Neuronal stem cell (in vitro differentiated cells): ENCODE measurements around the gene MTMR3.
A peak's percentile ranks its signal among the peaks of the same experiment; 100 is the strongest.

Experiments used
- DNase-seq: peaks from one replicate; pipeline ENCODE4 v3.0.0-alpha.2; 2013; ENCODE audit warnings: low spot score
- H2AFZ ChIP-seq: one replicate; pipeline ENCODE4 v1.6.1; 2013; ENCODE audit warnings: mild to moderate bottlenecking, low read length, inconsistent platforms
- H2AK5ac ChIP-seq: 2 replicates; pipeline ENCODE4 v1.6.1; 2013; ENCODE audit warnings: low read depth, mild to moderate bottlenecking, inconsistent platforms, low read length, moderate library complexity, mixed read lengths
- H2BK120ac ChIP-seq: 2 replicates; pipeline ENCODE4 v1.6.1; 2013; ENCODE audit warnings: low read depth, mild to moderate bottlenecking, inconsistent platforms, low read length, moderate library complexity, mixed read lengths
- H2BK12ac ChIP-seq: one replicate; pipeline ENCODE4 v1.6.1; 2013; ENCODE audit warnings: low read length, inconsistent platforms
- H2BK15ac ChIP-seq: 2 replicates; pipeline ENCODE4 v1.6.1; 2013; ENCODE audit warnings: mild to moderate bottlenecking, low read length, inconsistent platforms, mixed read lengths
- H2BK5ac ChIP-seq: one replicate; pipeline ENCODE4 v1.6.1; 2013; ENCODE audit warnings: inconsistent platforms, mild to moderate bottlenecking, low read length, moderate library complexity
- H3K14ac ChIP-seq: one replicate; pipeline ENCODE4 v1.6.1; 2013; ENCODE audit warnings: low read length, inconsistent platforms
- H3K18ac ChIP-seq: 2 replicates; pipeline ENCODE4 v1.6.1; 2013; ENCODE audit warnings: low read length, inconsistent platforms
- H3K23ac ChIP-seq: 2 replicates; pipeline ENCODE4 v1.6.1; 2013; ENCODE audit warnings: low read depth, mild to moderate bottlenecking, mixed read lengths, low read length, inconsistent platforms; ENCODE audit not compliant: poor library complexity
- H3K27ac ChIP-seq: replicated peaks from 3 replicates; pipeline ENCODE4 v1.5.1; 2013; ENCODE audit warnings: low read length, inconsistent platforms
- H3K27me3 ChIP-seq, 3 experiments: 2 replicates each; pipeline ENCODE4 v1.6.1; 2013; ENCODE audit warnings: low read length in 3 of 3, mild to moderate bottlenecking in 2 of 3, inconsistent platforms in 1 of 3, low read depth in 1 of 3, mixed read lengths in 1 of 3, moderate library complexity in 1 of 3; ENCODE audit not compliant: control insufficient read depth in 3 of 3, insufficient read depth in 3 of 3
- H3K36me3 ChIP-seq, 2 donors: replicated peaks in 1 of 2; 2 replicates each; pipeline ENCODE4 v1.6.1; 2013; ENCODE audit warnings: low read length in 2 of 2; ENCODE audit not compliant: control insufficient read depth in 2 of 2, insufficient read depth in 2 of 2
- H3K4ac ChIP-seq: 2 replicates; pipeline ENCODE4 v1.6.1; 2013; ENCODE audit warnings: inconsistent platforms, mild to moderate bottlenecking, low read length, moderate library complexity
- H3K4me1 ChIP-seq, 2 donors: 1 replicate in 1 of 2; 2 replicates in 1 of 2; pipeline ENCODE4 v1.6.1; 2013; ENCODE audit warnings: low read length in 2 of 2, low read depth in 1 of 2; ENCODE audit not compliant: control insufficient read depth in 2 of 2, insufficient read depth in 1 of 2
- H3K4me2 ChIP-seq: one replicate; pipeline ENCODE4 v1.6.1; 2013; ENCODE audit warnings: mild to moderate bottlenecking, low read length, inconsistent platforms; ENCODE audit not compliant: insufficient read depth, poor library complexity, severe bottlenecking
- H3K4me3 ChIP-seq, 2 donors: 2 replicates each; pipeline ENCODE4 v1.5.1; 2013; ENCODE audit warnings: low read length in 2 of 2, mild to moderate bottlenecking in 2 of 2, inconsistent platforms in 1 of 2, moderate library complexity in 1 of 2
- H3K79me1 ChIP-seq: one replicate; pipeline ENCODE4 v1.6.1; 2013; ENCODE audit warnings: low read depth, mild to moderate bottlenecking, inconsistent platforms, low read length, moderate library complexity
- H3K9ac ChIP-seq: one replicate; pipeline ENCODE4 v1.6.1; 2013; ENCODE audit warnings: mild to moderate bottlenecking, low read depth, low read length, inconsistent platforms; ENCODE audit not compliant: poor library complexity
- H3K9me3 ChIP-seq, 2 donors: replicated peaks in 1 of 2; 2 replicates each; pipeline versions ENCODE3 to v1.6.1; 2013; ENCODE audit warnings: low read length in 2 of 2, mild to moderate bottlenecking in 2 of 2, inconsistent platforms in 1 of 2, low read depth in 1 of 2, mixed read lengths in 1 of 2, moderate library complexity in 1 of 2; ENCODE audit not compliant: control insufficient read depth in 2 of 2, insufficient read depth in 1 of 2
- H4K8ac ChIP-seq: one replicate; pipeline ENCODE4 v1.6.1; 2013; ENCODE audit warnings: low read depth, mild to moderate bottlenecking, inconsistent platforms, low read length, moderate library complexity
- H4K91ac ChIP-seq: one replicate; pipeline ENCODE4 v1.6.1; 2013; ENCODE audit warnings: low read length, low read depth, mild to moderate bottlenecking, inconsistent platforms; ENCODE audit not compliant: poor library complexity
- WGBS, 2 donors: extraction: QIAGEN DNeasy Blood & Tissue Kit; methylation state at CpG; one replicate each; pipeline ENCODE4 v1.1.7; 2013; ENCODE audit warnings: missing lambda C conversion rate in 2 of 2, mixed read lengths in 1 of 2; ENCODE audit not compliant: insufficient read length in 2 of 2, insufficient replicate concordance in 1 of 2; ENCODE audit errors: extremely low coverage in 2 of 2; 5-methylcytosine and 5-hydroxymethylcytosine counted together

Gene MTMR3

GRCh38 chr22:30001459-30001858 lies 118.5 kb downstream of the MTMR3 start:
- H3K18ac ChIP-seq = no peak overlapping the region
- no peak overlapping the region for H4K91ac ChIP-seq
- no peak overlapping the region for H3K4me2 ChIP-seq
- peaks cover 4 to 56% of the 10 kb centered on the region in 2 donors for H3K36me3 ChIP-seq
- no peaks in the 10 kb centered on the region for H3K9me3 ChIP-seq
- no peak overlapping the region for H2AFZ ChIP-seq
- H2BK12ac ChIP-seq = no peak overlapping the region
- H3K4me1 ChIP-seq = no peaks in the 10 kb centered on the region
- DNase-seq = no peak
- H3K4me3 ChIP-seq = no peak overlapping the region
- H4K8ac ChIP-seq = no peak overlapping the region
- no peak overlapping the region for H3K9ac ChIP-seq
- H3K14ac ChIP-seq = no peak overlapping the region
- no CpG with 5 or more reads among the region's 3 CpGs for WGBS, 2 donors
- H2BK120ac ChIP-seq = no peak overlapping the region
- no peak overlapping the region for H3K27ac ChIP-seq
- H2BK15ac ChIP-seq = no peak overlapping the region
- H3K23ac ChIP-seq = no peak overlapping the region
- H2BK5ac ChIP-seq = no peak overlapping the region
- no peaks in the 10 kb centered on the region for H3K79me1 ChIP-seq
- H3K4ac ChIP-seq = no peak overlapping the region
- no peak overlapping the region for H2AK5ac ChIP-seq
- no peaks in the 10 kb centered on the region for H3K27me3 ChIP-seq

- Histone ChIP-seq H3K23ac (no peak overlapping the region), H3K4ac (no peak overlapping the region), H2BK5ac (no peak overlapping the region), H3K36me3 (peaks cover 7 to 70% of the 10 kb centered on the region in 2 donors), H3K27ac (no peak overlapping the region), H2AK5ac (no peak overlapping the region), H3K27me3 (no peaks in the 10 kb centered on the region), H2BK15ac (no peak overlapping the region), H3K14ac (no peak overlapping the region), H3K4me2 (no peak overlapping the region), H3K9me3 (no peaks in the 10 kb centered on the region), H2BK120ac (no peak overlapping the region), H4K8ac (no peak overlapping the region), H2BK12ac (no peak overlapping the region), H3K79me1 (no peaks in the 10 kb centered on the region), H2AFZ (no peak overlapping the region), H4K91ac (no peak overlapping the region), H3K4me3 (peak overlapping the region in 1 of 2 donors; percentile 63), H3K9ac (no peak overlapping the region), H3K18ac (no peak overlapping the region), H3K4me1 (peaks cover 2% of the 10 kb centered on the region in 2 donors)
- DNase-seq = no peak
- WGBS, 2 donors = no CpG with 5 or more reads among the region's 4 CpGs
These were observed 120.0 kb downstream of the MTMR3 start for GRCh38 chr22:30002861-30003486.

- Histone ChIP-seq H4K91ac (no peak overlapping the region), H3K4me2 (no peak overlapping the region), H3K27me3 (no peaks in the 10 kb centered on the region), H3K79me1 (no peaks in the 10 kb centered on the region), H3K27ac (no peak overlapping the region), H3K4me1 (peaks cover 4% of the 10 kb centered on the region in 2 donors), H3K14ac (no peak overlapping the region), H2BK15ac (no peak overlapping the region), H2BK120ac (no peak overlapping the region), H3K4me3 (no peak overlapping the region), H3K4ac (no peak overlapping the region), H3K9me3 (no peaks in the 10 kb centered on the region), H3K18ac (no peak overlapping the region), H2BK12ac (no peak overlapping the region), H3K36me3 (peaks cover 7 to 74% of the 10 kb centered on the region in 2 donors), H2AFZ (no peak overlapping the region), H2BK5ac (no peak overlapping the region), H3K23ac (no peak overlapping the region), H4K8ac (no peak overlapping the region), H3K9ac (no peak overlapping the region), H2AK5ac (no peak overlapping the region)
- no CpG with 5 or more reads among the region's 1 CpG for WGBS, 2 donors
- no peak for DNase-seq
These were observed 121.1 kb downstream of the MTMR3 start for GRCh38 chr22:30004101-30004500.

- no CpG with 5 or more reads among the region's 4 CpGs for WGBS, 2 donors
- no peak overlapping the region for H3K27ac ChIP-seq
These were observed 121.7 kb downstream of the MTMR3 start for GRCh38 chr22:30004694-30005093.

More at GRCh38 chr22:30004694-30005093, 121.7 kb downstream of the MTMR3 start:
- DNase-seq = no peak
- Histone ChIP-seq H3K4me3 (no peak overlapping the region), H3K79me1 (no peaks in the 10 kb centered on the region), H3K9ac (no peak overlapping the region), H2AK5ac (no peak overlapping the region), H2BK5ac (no peak overlapping the region), H3K4me1 (peaks cover 4% of the 10 kb centered on the region in 2 donors), H3K18ac (no peak overlapping the region), H3K9me3 (no peaks in the 10 kb centered on the region), H2BK120ac (no peak overlapping the region), H3K14ac (no peak overlapping the region), H3K4ac (no peak overlapping the region), H3K36me3 (peaks cover 7 to 74% of the 10 kb centered on the region in 2 donors), H2BK12ac (no peak overlapping the region), H3K23ac (no peak overlapping the region), H4K91ac (no peak overlapping the region), H3K4me2 (no peak overlapping the region), H2BK15ac (no peak overlapping the region), H2AFZ (no peak overlapping the region), H3K27me3 (no peaks in the 10 kb centered on the region), H4K8ac (no peak overlapping the region)
